GM13977 (cell line): Measurements from ENCODE around the gene CILP2.
A peak's percentile ranks its signal among the peaks of the same experiment; 100 is the strongest.

ENCODE experiments used
- DNase-seq: peaks from one replicate; pipeline ENCODE4 v3.0.0; 2012; ENCODE audit warnings: low spot score
- in situ Hi-C: fragments of 300-500 bp; cut with MboI; formaldehyde crosslinking; loops from one replicate; pipeline ENCODE4 v1.12.0; 2022; ENCODE audit warnings: low sequenced_read_pairs, low pct_unique_long_range_greater_than_20kb, mixed read lengths, inconsistent platforms; ENCODE audit not compliant: unreplicated experiment
- TF ChIP-seq, protein P1 (sequence below): IDR thresholded peaks from 2 replicates; pipeline ENCODE4 v1.5.1; 2012; ENCODE audit warnings: mild to moderate bottlenecking, control low read depth; ENCODE audit not compliant: insufficient read depth; ENCODE audit errors: extremely low read depth, missing control alignments

The CILP2 gene

DNA sequence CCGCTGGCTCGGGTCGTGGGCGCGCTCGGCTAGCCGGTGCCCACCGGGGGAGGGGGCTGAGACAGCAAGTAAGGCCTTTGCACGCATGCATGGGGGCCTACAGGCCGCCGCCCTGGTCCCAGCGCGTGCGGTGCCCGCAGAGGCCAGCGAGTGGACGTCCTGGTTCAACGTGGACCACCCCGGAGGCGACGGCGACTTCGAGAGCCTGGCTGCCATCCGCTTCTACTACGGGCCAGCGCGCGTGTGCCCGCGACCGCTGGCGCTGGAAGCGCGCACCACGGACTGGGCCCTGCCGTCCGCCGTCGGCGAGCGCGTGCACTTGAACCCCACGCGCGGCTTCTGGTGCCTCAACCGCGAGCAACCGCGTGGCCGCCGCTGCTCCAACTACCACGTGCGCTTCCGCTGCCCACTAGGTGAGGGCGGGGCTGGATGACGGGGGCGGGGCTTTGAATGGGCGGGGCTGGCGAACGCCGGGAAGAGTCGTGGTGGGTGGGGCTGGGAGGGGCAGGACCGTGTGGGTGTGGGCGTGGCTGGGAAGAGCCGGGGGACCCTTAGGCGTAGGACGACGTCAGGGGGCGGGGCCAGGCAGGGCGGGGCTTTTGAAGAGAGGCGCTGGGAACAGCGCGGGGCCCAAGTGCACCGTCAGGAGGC is 2.1 kb downstream of the CILP2 start:
- peak; percentile 90 for DNase-seq
- in situ Hi-C loops: loop anchor here (25.0 kb wide), 2 partner anchors 422 to 697 kb away; no protein-coding TSS in a partner anchor

DNA sequence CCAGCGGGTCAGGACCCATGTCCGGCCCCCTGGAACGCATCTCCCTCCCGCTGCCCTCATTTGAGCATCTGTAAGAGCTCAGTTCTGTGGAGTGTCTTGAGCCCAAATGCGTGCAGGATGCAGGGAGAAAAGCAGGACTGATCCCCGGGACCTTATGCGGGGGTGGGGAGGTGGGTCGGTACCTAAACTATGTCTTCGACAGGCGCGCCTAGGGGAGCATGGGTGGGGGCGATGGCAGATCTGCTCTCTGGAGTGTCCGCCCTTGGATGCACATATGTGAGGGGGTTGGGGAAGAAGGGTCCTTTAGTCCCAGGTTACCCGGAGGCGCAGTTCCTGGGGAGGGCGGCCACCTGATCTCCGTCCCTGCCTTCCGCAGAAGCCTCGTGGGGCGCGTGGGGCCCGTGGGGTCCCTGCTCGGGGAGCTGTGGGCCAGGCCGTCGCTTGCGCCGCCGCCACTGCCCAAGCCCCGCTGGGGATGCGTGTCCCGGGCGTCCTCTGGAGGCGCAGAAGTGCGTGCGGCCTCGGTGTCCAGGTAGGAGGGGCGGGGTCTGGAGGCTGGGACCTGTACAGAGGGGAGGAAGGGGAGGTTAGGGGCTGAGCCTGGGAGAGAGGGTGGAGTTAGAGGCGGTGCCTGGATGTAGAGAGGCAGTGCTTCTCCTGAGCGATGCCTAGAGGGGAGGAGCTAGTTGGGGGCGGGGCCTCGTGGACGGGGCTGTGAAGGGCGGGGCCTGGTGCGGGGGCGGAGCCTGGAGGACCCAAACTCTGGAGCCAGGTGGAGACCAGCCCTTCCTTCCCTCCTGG is 2.9 kb downstream of the CILP2 start:
- TF ChIP-seq, protein P1, sequence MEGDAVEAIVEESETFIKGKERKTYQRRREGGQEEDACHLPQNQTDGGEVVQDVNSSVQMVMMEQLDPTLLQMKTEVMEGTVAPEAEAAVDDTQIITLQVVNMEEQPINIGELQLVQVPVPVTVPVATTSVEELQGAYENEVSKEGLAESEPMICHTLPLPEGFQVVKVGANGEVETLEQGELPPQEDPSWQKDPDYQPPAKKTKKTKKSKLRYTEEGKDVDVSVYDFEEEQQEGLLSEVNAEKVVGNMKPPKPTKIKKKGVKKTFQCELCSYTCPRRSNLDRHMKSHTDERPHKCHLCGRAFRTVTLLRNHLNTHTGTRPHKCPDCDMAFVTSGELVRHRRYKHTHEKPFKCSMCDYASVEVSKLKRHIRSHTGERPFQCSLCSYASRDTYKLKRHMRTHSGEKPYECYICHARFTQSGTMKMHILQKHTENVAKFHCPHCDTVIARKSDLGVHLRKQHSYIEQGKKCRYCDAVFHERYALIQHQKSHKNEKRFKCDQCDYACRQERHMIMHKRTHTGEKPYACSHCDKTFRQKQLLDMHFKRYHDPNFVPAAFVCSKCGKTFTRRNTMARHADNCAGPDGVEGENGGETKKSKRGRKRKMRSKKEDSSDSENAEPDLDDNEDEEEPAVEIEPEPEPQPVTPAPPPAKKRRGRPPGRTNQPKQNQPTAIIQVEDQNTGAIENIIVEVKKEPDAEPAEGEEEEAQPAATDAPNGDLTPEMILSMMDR: no peak
- DNase-seq: peak; percentile 95
- in situ Hi-C loops: loop anchor here (25.0 kb wide), 2 partner anchors 421 to 696 kb away; no protein-coding TSS in a partner anchor

More for the DNA sequence above, 2.1 kb downstream of the CILP2 start:
- TF ChIP-seq, protein P1: no peak

DNA sequence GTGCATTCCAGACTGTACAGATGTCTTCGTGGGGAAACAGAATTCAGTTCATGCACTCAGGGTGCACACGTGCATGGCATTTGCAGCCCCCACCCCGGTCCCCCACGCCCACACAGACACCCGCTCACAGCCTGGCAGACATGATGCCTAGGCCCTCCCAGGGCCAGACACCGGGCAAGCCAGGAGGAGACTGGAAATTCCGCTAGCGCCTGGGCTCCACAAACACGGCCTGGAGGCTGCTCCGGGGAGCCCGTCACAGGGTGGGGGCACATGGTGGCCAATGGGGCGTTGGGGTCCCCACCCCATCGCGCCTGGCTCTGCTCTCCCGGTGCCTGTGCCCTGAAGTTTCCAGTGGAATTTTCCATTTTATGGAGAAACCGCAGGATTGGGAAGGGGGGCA is 3.6 kb downstream of the CILP2 start:
- DNase-seq: no peak
- TF ChIP-seq, protein P1: no peak
- in situ Hi-C loops: loop anchor here (25.0 kb wide), 2 partner anchors 421 to 696 kb away; no protein-coding TSS in a partner anchor

DNA sequence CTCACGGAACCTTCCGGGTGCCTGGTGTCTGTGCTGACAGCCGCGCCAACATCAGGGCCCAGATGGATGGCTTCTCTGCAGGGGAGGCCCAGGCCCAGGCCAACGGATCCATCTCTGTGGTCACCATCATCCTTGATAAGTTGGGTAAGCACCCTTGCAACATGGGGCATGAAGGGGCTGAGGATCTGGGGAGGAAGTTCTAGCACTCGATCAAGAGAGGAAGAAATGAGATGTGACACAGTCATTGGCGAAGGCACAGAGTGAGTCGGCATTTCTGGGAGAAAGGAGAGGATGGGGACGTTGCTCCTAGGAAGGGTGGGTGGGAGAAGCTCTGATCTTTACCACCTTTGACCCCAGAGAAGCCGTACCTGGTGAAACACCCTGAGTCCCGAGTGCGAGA is 4.4 kb downstream of the CILP2 start:
- TF ChIP-seq, protein P1: no peak
- in situ Hi-C loops: loop anchor here (25.0 kb wide), 2 partner anchors 420 to 695 kb away; no protein-coding TSS in a partner anchor
- DNase-seq: no peak

DNA sequence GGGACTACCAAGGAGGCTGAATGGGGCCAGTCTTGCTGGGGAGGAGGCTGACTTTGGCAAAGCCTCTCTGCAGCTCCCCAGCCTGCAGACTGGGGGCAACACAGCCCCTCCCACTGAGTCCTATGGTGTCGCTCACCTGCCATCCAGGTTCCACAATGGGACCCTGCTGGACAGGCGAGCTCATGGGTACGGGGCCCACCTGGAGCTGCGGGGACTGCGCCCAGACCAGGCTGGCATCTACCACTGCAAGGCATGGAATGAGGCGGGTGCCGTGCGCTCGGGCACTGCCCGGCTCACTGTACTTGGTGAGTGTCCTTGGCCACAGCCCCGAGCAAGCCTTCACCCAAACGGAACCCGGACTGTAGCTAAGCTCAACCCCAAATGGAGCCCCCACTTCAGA is 5.0 kb downstream of the CILP2 start:
- in situ Hi-C loops: loop anchor here (25.0 kb wide), 2 partner anchors 419 to 694 kb away; no protein-coding TSS in a partner anchor
- TF ChIP-seq, protein P1: no peak
- no peak for DNase-seq

DNA sequence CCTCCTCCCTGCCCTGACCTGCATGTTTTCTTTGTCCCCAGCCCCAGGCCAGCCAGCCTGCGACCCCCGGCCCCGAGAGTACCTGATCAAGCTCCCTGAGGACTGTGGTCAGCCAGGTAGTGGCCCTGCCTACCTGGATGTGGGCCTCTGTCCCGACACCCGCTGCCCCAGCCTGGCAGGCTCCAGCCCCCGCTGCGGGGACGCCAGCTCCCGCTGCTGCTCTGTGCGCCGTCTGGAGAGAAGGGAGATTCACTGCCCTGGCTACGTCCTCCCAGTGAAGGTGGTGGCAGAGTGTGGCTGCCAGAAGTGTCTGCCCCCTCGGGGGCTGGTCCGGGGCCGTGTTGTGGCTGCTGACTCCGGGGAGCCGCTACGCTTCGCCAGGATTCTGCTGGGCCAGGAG is 5.6 kb downstream of the CILP2 start:
- DNase-seq: no peak
- in situ Hi-C loops: loop anchor here (25.0 kb wide), 2 partner anchors 419 to 694 kb away; no protein-coding TSS in a partner anchor
- TF ChIP-seq, protein P1: no peak
